UCSD-AML1 (cell line): Measurements from ENCODE around the gene CLCNKA.
A peak's percentile ranks its signal among the peaks of the same experiment; 100 is the strongest.
"Not testable (repeated sequence)": the region's sequence is repeated elsewhere in the genome, so short reads cannot be mapped to it uniquely, and the experiment has no call there.

ENCODE experiments used
- DNase-seq: peaks from one replicate; lab custom pipeline; 2025; ENCODE audit not compliant: unreplicated experiment; lab: John Stamatoyannopoulos, UW

Gene CLCNKA

GRCh38 chr1:16061989-16062686, 40.3 kb downstream of the CLCNKA start:
- not testable (repeated sequence) for DNase-seq

GRCh38 chr1:16062687-16063075, 40.8 kb downstream of the CLCNKA start:
- DNase-seq: not testable (repeated sequence)

GRCh38 chr1:16063226-16063829, 41.5 kb downstream of the CLCNKA start:
- DNase-seq: no peak

- no peak for DNase-seq
These were observed 42.1 kb downstream of the CLCNKA start for GRCh38 chr1:16063921-16064320.

GRCh38 chr1:16064536-16065268, 42.9 kb downstream of the CLCNKA start:
- peak; percentile 25 for DNase-seq

- DNase-seq: no peak
These were observed 43.4 kb downstream of the CLCNKA start for GRCh38 chr1:16065269-16065576.

- DNase-seq: no peak
These were observed 44.4 kb downstream of the CLCNKA start for GRCh38 chr1:16066245-16066644.

GRCh38 chr1:16067127-16067768, 45.4 kb downstream of the CLCNKA start:
- no peak for DNase-seq

GRCh38 chr1:16067933-16068332, 46.1 kb downstream of the CLCNKA start:
- no peak for DNase-seq

- no peak for DNase-seq
These were observed 46.8 kb downstream of the CLCNKA start for GRCh38 chr1:16068356-16069270.

- DNase-seq: no peak
These were observed 49.0 kb downstream of the CLCNKA start for GRCh38 chr1:16070640-16071355.

GRCh38 chr1:16071614-16072013, 49.8 kb downstream of the CLCNKA start:
- DNase-seq: no peak

GRCh38 chr1:16072095-16072494, 50.3 kb downstream of the CLCNKA start:
- DNase-seq: no peak

GRCh38 chr1:16072616-16073484, 51.0 kb downstream of the CLCNKA start:
- no peak for DNase-seq

GRCh38 chr1:16073490-16074119, 51.8 kb downstream of the CLCNKA start, which contains the start of gene FAM131C:
TSS of gene FAM131C (minus strand) at chr1:16073651. CDS start at chr1:16073442, 209 bp downstream.
- DNase-seq: peak; percentile 26

- no peak for DNase-seq
These were observed 52.4 kb downstream of the CLCNKA start for GRCh38 chr1:16074217-16074616.

- DNase-seq: no peak
These were observed 53.6 kb downstream of the CLCNKA start for GRCh38 chr1:16075337-16076030.
